ENCODE measurements around the gene IP6K2.
A peak's percentile ranks its signal among the peaks of the same experiment; 100 is the strongest.

IP6K2 gene

DNA sequence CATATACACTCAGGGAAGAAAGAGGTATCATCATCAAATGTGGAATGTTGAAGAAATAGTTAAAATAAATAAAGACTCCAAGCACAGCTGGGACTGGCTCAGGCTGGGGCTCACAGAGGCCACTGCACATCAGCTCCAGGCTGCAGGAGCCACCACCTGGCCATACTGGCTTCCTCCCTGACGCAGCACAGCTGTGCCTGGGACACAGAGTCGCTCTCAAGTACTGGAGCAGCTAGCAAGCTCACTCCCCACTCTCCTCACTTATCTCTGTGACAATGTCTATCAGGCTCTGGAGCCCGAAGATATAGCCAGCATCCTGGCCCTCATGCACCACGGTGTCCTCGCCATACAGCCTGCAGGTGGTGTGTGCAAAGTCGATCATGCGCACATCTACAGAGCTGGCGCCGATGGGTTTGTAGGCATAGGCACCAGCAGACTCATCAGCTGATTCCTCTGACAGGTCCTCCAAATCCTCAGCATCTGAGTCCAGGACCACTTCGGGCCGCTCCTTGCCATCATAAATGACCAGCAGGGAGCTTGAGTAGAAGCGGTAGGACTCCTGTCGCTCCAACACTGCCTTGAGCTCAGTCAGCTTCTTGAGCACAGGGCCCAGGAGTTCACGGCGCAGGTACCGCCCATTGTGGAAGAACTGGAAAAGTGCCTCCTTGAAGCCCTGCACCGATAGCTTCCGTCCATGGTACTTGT lies 28.8 kb downstream of the IP6K2 start:
- no peak for DNase-seq

DNA sequence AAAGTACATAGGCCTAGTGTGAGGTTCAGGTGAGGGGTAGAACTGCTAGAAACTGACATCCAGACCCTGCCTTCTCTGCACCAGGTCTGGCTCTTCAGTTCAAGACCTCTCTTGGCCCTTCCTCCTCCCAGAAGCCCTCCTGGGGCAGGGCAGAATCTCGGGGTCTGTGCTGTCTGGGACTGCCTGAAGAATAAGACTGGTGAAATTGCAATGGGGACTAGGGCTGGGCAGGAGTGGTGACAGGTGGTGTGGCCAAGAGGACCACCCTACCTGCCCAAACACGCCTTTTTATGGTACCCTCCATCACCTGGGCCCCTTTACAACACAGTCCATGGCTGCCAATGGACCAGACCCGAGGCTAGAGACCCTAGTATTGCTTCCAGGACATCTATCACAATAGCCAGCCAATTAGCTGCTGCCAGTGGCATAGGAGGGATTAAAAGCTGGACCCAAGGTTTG lies 29.8 kb downstream of the IP6K2 start:
- no peak for DNase-seq

GRCh38 chr3:48686538-48687219 lies 30.3 kb downstream of the IP6K2 start:
- DNase-seq: no peak

- DNase-seq: peak; percentile 90
Measured at GRCh38 chr3:48685603-48686511, 31.2 kb downstream of the IP6K2 start, which contains the start of gene NCKIPSD. Gene NCKIPSD, minus strand, starts transcription at chr3:48685915. Its CDS starts 108 bp downstream, at chr3:48685807.

- no peak for DNase-seq
Measured at GRCh38 chr3:48685293-48685602, 31.8 kb downstream of the IP6K2 start.

GRCh38 chr3:48684480-48685143 lies 32.4 kb downstream of the IP6K2 start:
- DNase-seq: no peak

DNA sequence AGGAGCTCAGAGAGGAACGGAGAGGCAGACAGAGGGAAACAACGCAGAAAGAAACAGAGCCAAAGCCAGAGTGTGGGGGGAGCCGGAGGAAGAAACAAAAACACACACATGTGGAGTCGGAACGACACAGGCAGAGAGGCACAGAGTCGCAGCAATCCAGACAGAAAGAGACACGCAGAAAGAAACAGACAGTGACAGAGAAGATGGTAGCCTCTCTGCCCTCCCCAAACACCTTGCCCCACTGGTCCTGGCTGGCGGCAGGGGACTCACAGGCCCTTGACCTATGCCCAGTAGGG lies 33.0 kb downstream of the IP6K2 start:
- DNase-seq: no peak

GRCh38 chr3:48682786-48683185 lies 34.2 kb downstream of the IP6K2 start:
- no peak for DNase-seq

DNA sequence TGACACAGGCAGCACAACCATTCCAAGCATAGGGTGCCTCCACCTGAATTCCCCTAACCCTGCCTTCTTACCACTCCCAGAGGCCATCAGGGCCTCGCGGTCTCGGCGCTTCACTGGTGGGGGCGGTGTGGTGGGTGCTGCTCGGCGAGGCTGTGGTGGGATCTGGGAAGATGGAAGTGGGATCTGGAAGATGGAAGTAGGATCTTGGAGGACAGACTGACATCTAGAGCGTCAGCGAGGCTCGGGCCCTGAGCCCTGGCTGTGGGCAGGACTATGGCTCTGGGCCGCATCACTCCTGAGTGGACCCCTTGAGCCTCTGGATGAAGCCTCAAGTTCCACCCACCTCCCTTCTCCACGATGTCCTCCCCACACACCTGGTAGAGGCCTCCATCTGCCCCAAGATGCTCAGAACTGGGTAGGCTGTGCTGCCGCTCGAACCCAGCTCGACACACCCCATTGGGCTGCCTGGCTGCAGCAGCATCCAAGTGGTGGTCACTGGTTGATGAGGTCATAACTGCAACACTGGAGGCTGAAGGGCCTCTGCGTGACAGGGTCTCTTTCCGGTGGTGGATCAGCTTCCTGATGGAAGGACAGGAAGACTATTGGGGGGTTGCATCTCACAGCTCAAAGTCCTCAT lies 34.9 kb downstream of the IP6K2 start:
- no peak for DNase-seq

GRCh38 chr3:48681541-48681880 lies 35.5 kb downstream of the IP6K2 start:
- DNase-seq: no peak

GRCh38 chr3:48680811-48681540 lies 36.0 kb downstream of the IP6K2 start:
- no peak for DNase-seq

GRCh38 chr3:48679411-48680391 lies 37.3 kb downstream of the IP6K2 start:
- no peak for DNase-seq

DNA sequence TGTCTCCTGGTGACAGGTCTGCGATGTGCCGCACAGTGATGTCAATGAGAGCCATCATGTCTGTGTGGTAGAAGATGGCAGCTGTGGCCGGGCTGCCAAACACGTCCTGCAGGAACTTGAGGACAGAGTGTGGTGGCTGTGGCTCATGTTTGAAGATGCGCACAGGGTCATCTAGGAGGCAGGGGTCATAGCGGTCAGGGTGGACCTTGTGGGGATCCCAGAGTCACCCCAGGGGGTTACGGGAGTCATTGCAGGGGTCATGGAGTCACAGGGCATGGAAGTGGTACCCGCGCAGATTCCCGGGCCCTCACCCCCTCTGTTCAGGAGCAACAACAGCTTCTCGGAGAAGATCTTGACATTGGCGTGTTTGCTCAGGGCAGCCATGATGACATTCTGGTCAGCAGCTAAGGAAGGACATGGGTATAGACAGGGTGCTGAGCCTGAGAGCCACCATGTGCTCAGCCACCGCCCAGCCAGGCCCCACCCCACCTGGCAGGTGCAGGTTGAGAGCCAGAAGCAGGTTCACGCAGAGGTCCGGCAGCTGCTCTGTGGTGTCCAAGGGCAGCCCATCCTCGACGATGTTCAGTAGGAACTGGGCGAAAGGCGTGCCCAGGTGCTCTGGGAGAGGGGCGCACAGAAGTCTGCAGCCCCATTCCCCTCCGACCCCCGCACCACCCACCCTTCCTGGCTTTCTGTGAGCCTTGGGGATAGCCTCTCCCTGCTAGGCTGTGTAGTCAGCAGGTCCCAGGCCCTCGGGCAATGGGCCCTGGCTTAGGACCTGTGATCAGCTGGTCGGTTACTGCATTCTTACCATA lies 38.2 kb downstream of the IP6K2 start:
- no peak for DNase-seq

DNA sequence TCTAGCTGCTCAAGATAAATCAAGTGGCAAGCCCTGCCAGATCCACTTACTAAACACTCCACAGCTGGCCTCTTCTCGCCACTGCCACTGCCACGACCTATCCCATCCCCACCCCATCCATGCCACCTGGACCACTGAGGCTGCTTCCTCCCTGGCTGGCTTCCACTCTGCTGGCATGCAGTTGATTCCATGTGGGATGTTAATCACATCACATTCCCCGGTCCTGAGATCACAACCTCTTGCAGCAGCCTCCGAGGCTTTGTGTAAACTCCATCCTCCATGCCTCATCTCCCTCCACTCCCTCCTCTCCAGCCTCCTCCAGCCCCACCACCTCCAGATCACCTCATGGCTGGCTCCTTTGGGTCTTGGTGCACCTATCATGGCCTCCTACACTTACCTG lies 39.0 kb downstream of the IP6K2 start:
- DNase-seq: no peak

- DNase-seq: no peak
Measured at GRCh38 chr3:48674505-48674904, 42.5 kb downstream of the IP6K2 start.

DNA sequence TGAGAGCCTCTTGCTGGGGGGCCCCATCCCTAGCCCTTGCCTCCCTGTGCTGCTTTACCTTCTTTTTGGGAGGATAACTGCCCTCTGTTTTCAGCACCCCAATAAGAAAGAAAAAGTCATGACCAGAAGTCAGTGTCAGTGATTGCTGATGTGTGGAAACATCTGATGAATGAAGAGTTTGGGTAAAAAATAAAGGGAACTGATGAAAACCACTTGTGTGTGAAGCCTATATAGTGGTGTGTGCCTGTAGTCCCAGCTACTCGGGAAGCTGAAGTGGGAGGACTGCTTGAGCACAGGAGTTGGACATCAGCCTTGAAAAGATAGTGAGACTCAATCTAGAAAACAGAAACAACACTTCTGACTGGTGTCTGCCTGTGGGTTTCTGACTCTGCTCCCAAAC lies 44.5 kb downstream of the IP6K2 start:
- no peak for DNase-seq

- no peak for DNase-seq
Measured at GRCh38 chr3:48664929-48665328, 52.1 kb downstream of the IP6K2 start.

- no peak for DNase-seq
Measured at GRCh38 chr3:48664313-48664644, 52.7 kb downstream of the IP6K2 start.

GRCh38 chr3:48663489-48664312 lies 53.3 kb downstream of the IP6K2 start:
- peak; percentile 93 for DNase-seq
